ENCODE data around the gene LTA4H. TPM values are rescaled to one million over a fixed set of nuclear protein-coding genes. Genes with fewer than 3 reads are reported as not detected.

Gene LTA4H
- total and polyA plus RNA-seq, 4 donors: 59.7 to 93.3 (median 60.8) TPM

DNA sequence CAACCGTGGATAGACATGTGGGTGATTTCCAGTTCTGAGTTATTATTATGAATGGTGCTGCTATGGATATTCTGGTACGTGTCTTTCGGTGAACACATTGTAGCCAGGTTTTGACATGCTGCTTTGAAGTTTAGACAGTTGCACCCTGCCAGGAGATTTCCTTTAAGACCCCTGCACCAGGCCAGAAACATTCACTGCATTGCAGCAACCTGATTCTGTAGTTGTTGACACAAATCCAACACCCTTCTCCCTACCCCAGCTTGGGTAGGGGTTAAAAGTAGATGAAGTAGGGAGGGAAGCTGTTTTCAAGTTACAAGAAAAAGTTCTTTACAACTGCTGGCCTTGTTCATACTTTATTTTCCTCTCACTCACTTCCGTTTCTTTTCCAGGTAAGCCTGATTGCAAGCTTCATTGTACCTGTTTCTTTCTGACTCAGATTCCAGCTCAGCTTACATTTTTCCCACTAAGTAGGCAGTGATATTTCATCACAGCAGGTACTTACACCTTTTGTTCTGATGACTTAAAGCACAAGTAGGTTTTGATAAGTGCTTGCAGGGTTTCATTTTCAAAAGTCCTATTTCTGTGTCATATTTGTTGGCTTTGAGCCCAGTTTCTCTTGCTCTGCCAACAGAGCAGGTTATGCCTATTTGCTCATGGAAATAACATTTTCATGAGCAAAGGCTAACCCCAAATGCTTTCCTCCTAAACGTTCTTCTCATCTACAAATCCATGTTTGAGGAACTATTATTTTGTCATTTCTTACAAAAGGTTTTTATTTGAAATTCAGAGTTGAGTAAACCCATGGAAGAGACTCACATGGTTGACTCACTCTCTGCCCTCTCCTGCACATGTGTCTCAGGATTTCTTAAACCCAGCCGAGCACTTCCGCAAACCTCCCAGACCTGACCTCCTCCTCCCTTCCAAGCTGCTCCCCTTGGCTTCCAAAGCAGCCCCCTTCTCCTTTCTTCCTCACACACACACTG is 12.1 kb upstream of the LTA4H start:
- H3K9me3 ChIP-seq (ENCODE audit: control insufficient read depth, insufficient read depth, low read length): no peaks in the 10 kb centered on the region
- no peaks in the 10 kb centered on the region for H3K4me1 ChIP-seq (ENCODE audit: control insufficient read depth, insufficient read depth, low read length)
- DNase-seq (ENCODE audit: low read depth in 4 of 6, low spot score in 6 of 6): peak in 2 of 6 donors; percentile 25 to 33
- no peaks in the 10 kb centered on the region for H3K36me3 ChIP-seq (ENCODE audit: control insufficient read depth, insufficient read depth, low read length)
- H3K27ac ChIP-seq (ENCODE audit: low read depth, low read length): no peak overlapping the region
- H3K27me3 ChIP-seq (ENCODE audit: control insufficient read depth, insufficient read depth, low read length): no peaks in the 10 kb centered on the region
- WGBS (ENCODE audit: insufficient coverage): 95% methylated on average over 2 of the region's 7 CpGs
- H3K4me3 ChIP-seq (ENCODE audit: low read depth, low read length): no peak overlapping the region

GRCh38 chr12:96046543-96047228 is 11.3 kb upstream of the LTA4H start:
- Histone ChIP-seq H3K4me3 (ENCODE audit: low read depth, low read length) (no peak overlapping the region), H3K4me1 (ENCODE audit: control insufficient read depth, insufficient read depth, low read length) (no peaks in the 10 kb centered on the region), H3K9me3 (ENCODE audit: control insufficient read depth, insufficient read depth, low read length) (no peaks in the 10 kb centered on the region)

DNA sequence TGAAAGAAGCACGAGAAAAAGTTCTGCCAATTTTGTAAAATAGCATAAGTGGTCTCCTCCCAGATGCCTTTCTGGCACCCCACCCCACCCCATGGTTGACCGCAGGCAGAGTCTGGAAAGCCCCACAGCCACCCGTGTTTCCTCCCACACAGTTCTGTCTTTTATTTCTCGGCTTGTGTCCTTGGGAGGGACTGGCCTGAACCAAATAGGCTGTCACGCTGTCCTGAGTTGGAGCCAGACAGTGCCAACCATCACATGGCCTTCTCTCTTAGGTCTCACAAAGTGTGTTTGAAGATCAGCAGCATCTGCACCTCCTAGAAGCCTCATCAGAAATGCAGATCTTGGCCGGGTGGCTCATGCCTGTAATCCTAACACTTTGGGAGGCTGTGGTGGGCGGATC is 10.2 kb upstream of the LTA4H start:
- Histone ChIP-seq H3K9me3 (ENCODE audit: control insufficient read depth, insufficient read depth, low read length) (no peaks in the 10 kb centered on the region), H3K36me3 (ENCODE audit: control insufficient read depth, insufficient read depth, low read length) (no peaks in the 10 kb centered on the region), H3K4me3 (ENCODE audit: low read depth, low read length) (no peak overlapping the region), H3K27me3 (ENCODE audit: control insufficient read depth, insufficient read depth, low read length) (no peaks in the 10 kb centered on the region), H3K27ac (ENCODE audit: low read depth, low read length) (no peak overlapping the region), H3K4me1 (ENCODE audit: control insufficient read depth, insufficient read depth, low read length) (no peaks in the 10 kb centered on the region)
- no peak for DNase-seq (ENCODE audit: low read depth in 4 of 6, low spot score in 6 of 6)
- 91% methylated on average over 6 of the region's 7 CpGs for WGBS (ENCODE audit: insufficient coverage)

More at GRCh38 chr12:96046543-96047228, 11.3 kb upstream of the LTA4H start:
- WGBS (ENCODE audit: insufficient coverage): 82% methylated on average over 3 of the region's 3 CpGs
- DNase-seq (ENCODE audit: low read depth in 4 of 6, low spot score in 6 of 6): no peak
- Histone ChIP-seq H3K27ac (ENCODE audit: low read depth, low read length) (no peak overlapping the region), H3K27me3 (ENCODE audit: control insufficient read depth, insufficient read depth, low read length) (no peaks in the 10 kb centered on the region), H3K36me3 (ENCODE audit: control insufficient read depth, insufficient read depth, low read length) (no peaks in the 10 kb centered on the region)

- Histone ChIP-seq H3K27me3 (ENCODE audit: control insufficient read depth, insufficient read depth, low read length) (no peaks in the 10 kb centered on the region), H3K4me3 (ENCODE audit: low read depth, low read length) (no peak overlapping the region), H3K4me1 (ENCODE audit: control insufficient read depth, insufficient read depth, low read length) (no peaks in the 10 kb centered on the region), H3K9me3 (ENCODE audit: control insufficient read depth, insufficient read depth, low read length) (no peaks in the 10 kb centered on the region), H3K36me3 (ENCODE audit: control insufficient read depth, insufficient read depth, low read length) (no peaks in the 10 kb centered on the region), H3K27ac (ENCODE audit: low read depth, low read length) (no peak overlapping the region)
- no peak for DNase-seq (ENCODE audit: low read depth in 4 of 6, low spot score in 6 of 6)
- WGBS (ENCODE audit: insufficient coverage): 100% methylated on average over 2 of the region's 2 CpGs
Observed at GRCh38 chr12:96044943-96045290, 9.5 kb upstream of the LTA4H start.

DNA sequence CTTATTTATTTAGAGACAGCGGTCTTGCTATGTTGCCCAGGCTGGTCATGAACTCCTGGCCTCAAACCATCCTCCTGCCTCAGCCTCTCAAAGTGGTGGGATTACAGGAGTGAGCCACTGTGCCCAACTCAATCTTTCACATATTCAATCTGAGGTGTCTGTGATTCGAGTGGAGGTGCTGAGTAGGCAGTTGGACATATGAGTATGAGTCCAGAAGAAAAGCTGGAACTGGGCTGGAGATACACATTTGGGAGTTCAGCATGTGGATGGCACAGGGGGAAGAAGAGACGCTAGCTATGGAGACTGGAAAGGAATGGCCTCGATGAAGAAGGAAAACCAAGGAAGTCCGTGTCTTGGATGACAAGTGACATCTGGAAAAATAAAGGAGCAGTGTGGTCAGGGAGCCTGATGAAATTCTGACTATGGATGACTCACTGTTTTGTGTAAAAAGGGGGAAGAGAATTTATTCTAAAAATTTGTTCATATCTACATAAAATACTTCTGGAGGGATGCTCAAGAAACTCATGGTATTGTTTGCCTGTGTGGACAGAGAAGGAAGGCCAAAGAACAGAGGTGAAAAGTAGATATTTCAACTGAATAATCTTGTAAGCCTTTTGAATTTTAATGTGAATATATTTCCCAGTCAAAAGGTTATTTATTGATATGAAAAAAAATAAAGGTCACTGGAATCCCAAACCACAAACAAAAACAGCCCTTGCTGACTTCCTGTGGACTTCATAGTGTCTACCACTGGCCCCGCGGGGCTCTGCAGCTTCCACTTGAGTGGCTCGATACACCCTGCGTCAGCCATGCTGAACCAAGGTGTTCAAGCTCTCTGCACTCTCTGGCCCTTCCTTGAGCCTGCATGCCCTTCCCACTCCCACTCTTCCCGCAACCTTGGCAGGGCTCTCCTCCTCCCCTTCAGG is 8.9 kb upstream of the LTA4H start:
- 87% methylated on average over 9 of the region's 10 CpGs for WGBS (ENCODE audit: insufficient coverage)
- Histone ChIP-seq H3K9me3 (ENCODE audit: control insufficient read depth, insufficient read depth, low read length) (no peaks in the 10 kb centered on the region), H3K27me3 (ENCODE audit: control insufficient read depth, insufficient read depth, low read length) (no peaks in the 10 kb centered on the region), H3K36me3 (ENCODE audit: control insufficient read depth, insufficient read depth, low read length) (no peaks in the 10 kb centered on the region), H3K4me3 (ENCODE audit: low read depth, low read length) (no peak overlapping the region), H3K27ac (ENCODE audit: low read depth, low read length) (no peak overlapping the region), H3K4me1 (ENCODE audit: control insufficient read depth, insufficient read depth, low read length) (no peaks in the 10 kb centered on the region)
- DNase-seq (ENCODE audit: low read depth in 4 of 6, low spot score in 6 of 6): no peak

DNA sequence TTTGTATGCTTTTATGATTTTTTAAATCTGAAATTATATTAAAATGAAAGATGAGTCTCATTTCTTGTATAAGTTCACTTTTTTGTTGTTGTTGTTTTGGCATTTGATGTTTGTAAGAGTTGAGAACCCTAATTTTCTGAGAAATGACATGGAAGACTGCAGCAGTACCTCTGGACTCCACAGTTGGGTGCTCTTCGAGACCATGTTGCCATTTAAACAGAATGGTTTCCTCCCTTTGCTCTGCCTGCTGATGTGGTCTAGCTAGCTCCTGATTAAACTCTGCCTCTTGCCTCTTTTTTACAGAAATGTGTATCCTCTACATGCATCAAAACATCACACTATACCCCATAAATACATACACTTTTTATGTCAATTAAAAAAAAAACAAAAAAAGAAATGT is 5.8 kb upstream of the LTA4H start:
- Histone ChIP-seq H3K27me3 (ENCODE audit: control insufficient read depth, insufficient read depth, low read length) (no peaks in the 10 kb centered on the region), H3K27ac (ENCODE audit: low read depth, low read length) (no peak overlapping the region), H3K36me3 (ENCODE audit: control insufficient read depth, insufficient read depth, low read length) (no peaks in the 10 kb centered on the region), H3K4me1 (ENCODE audit: control insufficient read depth, insufficient read depth, low read length) (no peaks in the 10 kb centered on the region), H3K9me3 (ENCODE audit: control insufficient read depth, insufficient read depth, low read length) (no peaks in the 10 kb centered on the region), H3K4me3 (ENCODE audit: low read depth, low read length) (no peak overlapping the region)
- no peak for DNase-seq (ENCODE audit: low read depth in 4 of 6, low spot score in 6 of 6)
- WGBS (ENCODE audit: insufficient coverage): 100% methylated on average over 1 of the region's 1 CpG

DNA sequence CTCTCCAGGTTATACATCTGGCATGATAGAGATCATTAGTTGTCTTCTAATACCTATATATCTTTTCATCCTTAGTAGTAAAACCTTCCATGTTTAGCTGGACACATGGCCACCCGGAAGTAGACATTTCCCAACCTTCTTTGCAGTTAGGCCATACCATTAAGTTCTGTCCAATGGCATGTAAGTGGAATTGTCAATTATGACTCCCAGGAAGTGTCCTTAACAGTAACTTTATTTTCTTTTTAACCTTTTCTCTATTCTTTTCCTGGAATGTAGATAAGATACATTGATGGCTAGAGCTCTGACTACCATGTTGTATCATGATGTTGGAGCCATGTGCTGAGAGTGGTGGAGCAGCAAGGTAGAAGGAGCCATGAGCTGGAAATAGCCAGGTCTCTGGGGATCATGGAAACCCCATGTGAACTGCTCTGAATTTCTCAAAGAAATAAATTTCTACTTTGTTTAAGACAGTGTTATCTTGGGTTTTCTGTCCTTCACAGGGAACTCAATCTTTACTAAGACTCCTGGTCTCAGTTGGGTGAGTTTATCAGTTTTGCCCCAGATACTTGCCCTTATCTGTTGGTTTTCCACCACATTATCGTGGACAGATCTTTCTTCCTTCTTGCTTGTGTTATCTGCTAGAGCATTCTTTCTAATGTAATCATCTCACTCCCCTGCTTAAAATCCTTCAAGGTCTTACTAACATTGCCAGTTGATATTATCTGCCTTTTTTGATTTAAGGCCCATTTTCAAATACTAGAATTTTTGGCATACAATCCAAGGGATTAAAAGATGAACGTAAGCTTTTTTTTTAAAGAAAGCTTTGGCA is 5.1 kb upstream of the LTA4H start:
- H3K9me3 ChIP-seq (ENCODE audit: control insufficient read depth, insufficient read depth, low read length): no peaks in the 10 kb centered on the region
- 100% methylated on average over 1 of the region's 3 CpGs for WGBS (ENCODE audit: insufficient coverage)
- H3K36me3 ChIP-seq (ENCODE audit: control insufficient read depth, insufficient read depth, low read length): no peaks in the 10 kb centered on the region
- H3K27me3 ChIP-seq (ENCODE audit: control insufficient read depth, insufficient read depth, low read length): no peaks in the 10 kb centered on the region
- no peak for DNase-seq (ENCODE audit: low read depth in 4 of 6, low spot score in 6 of 6)
- no peak overlapping the region for H3K27ac ChIP-seq (ENCODE audit: low read depth, low read length)
- H3K4me3 ChIP-seq (ENCODE audit: low read depth, low read length): no peak overlapping the region
- H3K4me1 ChIP-seq (ENCODE audit: control insufficient read depth, insufficient read depth, low read length): no peaks in the 10 kb centered on the region

DNA sequence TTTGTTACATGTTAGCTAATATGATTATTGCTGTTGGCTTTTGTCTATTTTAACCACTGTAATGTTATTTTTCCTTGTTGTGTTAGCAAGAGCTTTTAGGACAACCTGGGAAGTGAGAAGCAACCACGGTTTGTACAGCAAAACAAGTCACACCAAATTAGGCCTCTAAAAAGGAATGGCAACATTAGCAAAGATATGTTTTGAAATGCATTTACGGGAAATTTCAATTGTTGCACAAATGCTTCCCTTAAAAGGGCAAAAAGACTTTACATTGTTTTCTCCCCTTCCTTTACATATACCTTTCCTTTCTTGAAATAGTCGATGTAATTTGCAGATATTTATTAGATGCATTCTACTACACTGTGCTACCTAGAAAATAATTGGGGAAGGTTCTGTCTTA is 4.1 kb upstream of the LTA4H start:
- Histone ChIP-seq H3K4me1 (ENCODE audit: control insufficient read depth, insufficient read depth, low read length) (peaks cover 3% of the 10 kb centered on the region), H3K36me3 (ENCODE audit: control insufficient read depth, insufficient read depth, low read length) (no peaks in the 10 kb centered on the region), H3K9me3 (ENCODE audit: control insufficient read depth, insufficient read depth, low read length) (no peaks in the 10 kb centered on the region), H3K27me3 (ENCODE audit: control insufficient read depth, insufficient read depth, low read length) (no peaks in the 10 kb centered on the region), H3K27ac (ENCODE audit: low read depth, low read length) (no peak overlapping the region), H3K4me3 (ENCODE audit: low read depth, low read length) (no peak overlapping the region)
- DNase-seq (ENCODE audit: low read depth in 4 of 6, low spot score in 6 of 6): no peak
- WGBS (ENCODE audit: insufficient coverage): no CpG with 5 or more reads among the region's 3 CpGs
